PC-9 (cell line): ENCODE data around the gene GNAL. TPM values are rescaled to one million over a fixed set of nuclear protein-coding genes. Genes with fewer than 3 reads are reported as not detected.

Source experiments
- BruUV-seq: library from RNA; stranded (reverse); fragments of 400-500 nt; replicated peaks from 2 replicates; lab custom pipeline; 2021; lab: Mats Ljungman, UMichigan
- CTCF ChIA-PET: fragments of 300-600 bp; sonication (Branson Sonifier 250); formaldehyde crosslinking; loops from one replicate; lab custom pipeline; 2022; ENCODE audit warnings: antibody characterized with exemption; lab: Charles Lee
- POLR2A ChIA-PET: fragments of 300-600 bp; sonication (Branson Sonifier 250); formaldehyde crosslinking; loops from one replicate; lab custom pipeline; 2022; ENCODE audit warnings: antibody characterized with exemption; ENCODE audit not compliant: unreplicated experiment; lab: Charles Lee
- DNase-seq, 2 experiments: peaks; one replicate each; pipeline versions ENCODE4 v3.0.0 to v3.0.0-alpha.2; 2015 to 2022; ENCODE audit warnings: mixed read lengths in 1 of 2
- H2AFZ ChIP-seq: fragments of 200-600 bp; sonication (generic); 2 replicates; pipeline ENCODE4 v1.8.1; 2017; ENCODE audit warnings: antibody characterized with exemption
- H3F3A ChIP-seq: fragments of 200-600 bp; sonication (generic); 2 replicates; pipeline ENCODE4 v1.8.1; 2017; ENCODE audit warnings: antibody characterized with exemption, mild to moderate bottlenecking, low read depth; ENCODE audit not compliant: insufficient read depth
- H3K27ac ChIP-seq: fragments of 200-600 bp; sonication (generic); 2 replicates; pipeline ENCODE4 v1.6.1; 2016; ENCODE audit warnings: mixed run types
- H3K27me3 ChIP-seq: fragments of 200-600 bp; sonication (generic); 2 replicates; pipeline ENCODE4 v1.6.1; 2016; ENCODE audit warnings: low read depth, mixed run types; ENCODE audit not compliant: insufficient read depth
- H3K36me3 ChIP-seq: fragments of 200-600 bp; sonication (generic); 2 replicates; pipeline ENCODE4 v1.6.1; 2016; ENCODE audit warnings: low read depth, mixed run types
- H3K4me1 ChIP-seq: fragments of 200-600 bp; sonication (generic); replicated peaks from 2 replicates; pipeline ENCODE4 v1.6.1; 2016; ENCODE audit warnings: mixed run types; ENCODE audit not compliant: insufficient read depth
- H3K4me2 ChIP-seq: fragments of 200-600 bp; sonication (generic); 2 replicates; pipeline ENCODE4 v1.6.1; 2017; ENCODE audit warnings: mixed run types
- H3K4me3 ChIP-seq: fragments of 200-600 bp; sonication (generic); 2 replicates; pipeline ENCODE4 v1.6.1; 2016; ENCODE audit warnings: mixed run types
- H3K79me2 ChIP-seq: fragments of 200-600 bp; sonication (generic); 2 replicates; pipeline ENCODE4 v1.6.1; 2017; ENCODE audit warnings: low read depth, mixed run types
- H3K9me2 ChIP-seq: fragments of 200-600 bp; sonication (generic); 2 replicates; pipeline ENCODE4 v1.8.1; 2017; ENCODE audit warnings: mild to moderate bottlenecking; ENCODE audit not compliant: insufficient read depth
- H3K9me3 ChIP-seq: fragments of 200-600 bp; sonication (generic); 2 replicates; pipeline ENCODE4 v1.8.1; 2016; ENCODE audit warnings: low read depth; ENCODE audit not compliant: insufficient read depth
- H4K20me1 ChIP-seq: fragments of 200-600 bp; sonication (generic); 2 replicates; pipeline ENCODE4 v1.8.1; 2017; ENCODE audit not compliant: insufficient read depth
- CTCF ChIP-seq: fragments of 200-600 bp; sonication (generic); conservative IDR thresholded peaks from 2 replicates; pipeline ENCODE4 v1.6.1; 2017; ENCODE audit warnings: mixed run types, antibody characterized with exemption, mild to moderate bottlenecking, moderate library complexity
- EZH2 ChIP-seq: fragments of 200-600 bp; sonication (generic); IDR thresholded peaks from 2 replicates; pipeline ENCODE4 v1.8.0; 2017; ENCODE audit warnings: antibody characterized with exemption, low read depth
- intact Hi-C: fragments of 100-400 bp; cut with micrococcal nuclease; formaldehyde crosslinking; loops from one replicate; pipeline ENCODE4 v1.10.0; 2022; ENCODE audit not compliant: unreplicated experiment
- total RNA-seq: library from RNA; stranded (reverse); gene quantifications from 2 replicates; pipeline ENCODE4 v1.2.3, GENCODE V29; 2021

Gene GNAL
- total RNA-seq, 1 experiment from 2014 or later: 3.3 TPM

DNA sequence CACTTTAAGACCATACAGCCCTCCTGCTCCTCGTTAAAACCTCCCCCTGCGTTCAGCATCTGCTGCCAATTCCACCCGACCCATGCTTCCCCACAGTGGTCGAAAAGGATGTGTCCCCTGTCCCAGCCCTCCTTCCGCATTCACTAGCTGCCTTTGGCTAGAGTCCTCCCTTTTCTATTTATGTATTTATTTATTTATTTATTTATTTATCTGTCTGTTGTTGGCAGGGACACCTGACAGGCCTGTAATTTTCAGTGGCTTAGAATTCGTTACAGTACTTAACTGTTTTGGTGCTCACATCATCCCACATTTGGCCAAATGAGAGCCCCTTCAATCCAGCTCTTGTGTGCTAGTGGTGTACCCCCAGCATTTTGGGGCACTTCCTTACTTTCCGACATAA, 50.8 kb downstream of the GNAL start:
- DNase-seq: no peak
- Histone ChIP-seq H3K4me1 (no peaks in the 10 kb centered on the region), H3K4me2 (no peak overlapping the region), H3K79me2 (no peaks in the 10 kb centered on the region), H3K27me3 (peaks cover 42% of the 10 kb centered on the region), H3K27ac (no peak overlapping the region), H3K36me3 (no peaks in the 10 kb centered on the region), H4K20me1 (no peaks in the 10 kb centered on the region), H2AFZ (no peak overlapping the region), H3K9me2 (no peaks in the 10 kb centered on the region; the same call in 1 of the 2 replicates), H3K9me3 (no peaks in the 10 kb centered on the region), H3F3A (no peaks in the 10 kb centered on the region), H3K4me3 (no peak overlapping the region)
- POLR2A ChIA-PET: no interaction called here
- CTCF ChIA-PET: no interaction called here
- BruUV-seq: no TSS peak
- no peak for TF ChIP-seq EZH2
- TF ChIP-seq CTCF: no peak
- intact Hi-C loops: no loop called here

DNA sequence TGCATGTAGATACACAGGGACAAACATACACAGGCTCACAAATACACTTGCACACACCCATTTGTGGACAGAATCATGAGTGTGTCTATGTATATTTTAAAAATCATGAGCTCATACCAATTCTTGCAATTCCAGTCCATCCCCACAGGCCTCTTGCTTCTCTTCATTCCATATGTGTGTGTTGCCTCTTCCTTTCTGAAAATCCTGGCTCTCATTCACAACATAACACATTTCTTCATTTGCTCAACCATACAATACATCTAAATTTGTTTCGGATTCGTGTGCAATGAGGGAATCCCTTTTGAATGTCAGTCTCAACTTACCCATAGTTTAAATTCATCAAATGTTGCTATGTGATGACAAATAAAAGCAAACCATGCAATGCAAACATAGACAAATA, 51.4 kb downstream of the GNAL start:
- no peak overlapping the region for H3K4me3 ChIP-seq
- no TSS peak for BruUV-seq
- H3K79me2 ChIP-seq: no peaks in the 10 kb centered on the region
- H3K9me3 ChIP-seq: no peaks in the 10 kb centered on the region
- no peak for TF ChIP-seq EZH2
- no peak for TF ChIP-seq CTCF
- H3F3A ChIP-seq: no peaks in the 10 kb centered on the region
- no peak overlapping the region for H3K4me2 ChIP-seq
- no peak overlapping the region for H2AFZ ChIP-seq
- H4K20me1 ChIP-seq: no peaks in the 10 kb centered on the region
- no peaks in the 10 kb centered on the region; the same call in 1 of the 2 replicates for H3K9me2 ChIP-seq
- intact Hi-C loops: no loop called here
- CTCF ChIA-PET: interaction anchor here (0.6 kb wide), 1 partner anchor 154 kb away, joined by 10 read pairs; no protein-coding TSS in a partner anchor
- H3K4me1 ChIP-seq: no peaks in the 10 kb centered on the region
- no peak for DNase-seq
- POLR2A ChIA-PET: interaction anchor here (0.6 kb wide), 1 partner anchor 129 kb away, joined by 8 read pairs; no protein-coding TSS in a partner anchor
- H3K36me3 ChIP-seq: no peaks in the 10 kb centered on the region
- H3K27ac ChIP-seq: no peak overlapping the region
- H3K27me3 ChIP-seq: peaks cover 45% of the 10 kb centered on the region

DNA sequence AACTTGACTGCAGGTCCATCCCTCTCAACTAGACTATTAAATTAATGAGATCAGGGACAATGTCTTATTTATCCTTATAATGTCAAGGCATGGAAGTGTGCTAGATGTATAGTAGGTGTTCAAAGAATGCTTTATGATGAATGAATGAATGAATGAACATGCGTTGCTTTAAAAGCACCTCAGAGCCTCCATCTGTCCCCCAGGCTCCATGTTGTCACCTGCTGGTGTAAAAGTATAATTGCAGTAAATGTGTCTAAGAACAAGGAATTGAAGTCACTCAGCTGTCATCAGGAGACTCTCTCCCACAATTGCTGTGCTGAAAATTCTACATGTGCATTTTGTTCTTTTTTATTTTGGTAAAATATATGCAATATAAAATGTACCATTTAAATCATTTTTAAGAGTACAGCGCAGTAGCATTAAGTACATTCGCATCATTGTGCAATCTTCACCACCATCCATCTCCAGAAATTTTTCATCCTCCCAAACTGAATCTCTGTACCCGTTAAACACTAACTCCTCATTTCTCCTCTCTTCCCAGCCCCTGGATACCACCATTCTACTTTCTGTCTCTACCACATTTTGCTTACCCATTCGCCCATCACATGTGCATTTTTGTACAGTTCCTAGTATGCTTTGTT, 52.6 kb downstream of the GNAL start:
- Histone ChIP-seq H2AFZ (no peak overlapping the region), H3F3A (no peaks in the 10 kb centered on the region), H3K9me2 (no peaks in the 10 kb centered on the region; the same call in 1 of the 2 replicates), H3K4me1 (no peaks in the 10 kb centered on the region), H3K9me3 (no peaks in the 10 kb centered on the region), H3K4me2 (no peak overlapping the region), H3K27me3 (peaks cover 55% of the 10 kb centered on the region), H3K27ac (no peak overlapping the region), H4K20me1 (no peaks in the 10 kb centered on the region), H3K36me3 (no peaks in the 10 kb centered on the region), H3K79me2 (no peaks in the 10 kb centered on the region), H3K4me3 (no peak overlapping the region)
- BruUV-seq: no TSS peak
- no peak for DNase-seq
- CTCF ChIA-PET: no interaction called here
- POLR2A ChIA-PET: no interaction called here
- peak; percentile 63 for TF ChIP-seq CTCF
- no peak for TF ChIP-seq EZH2
- intact Hi-C loops: no loop called here
